Adrenal gland (tissue), 5 donors: ENCODE measurements around the gene FAM131A.

Source experiments
- CTCF ChIP-seq, 6 experiments: fragments of 450-650 bp in 4 of 6; fragments of 200-600 bp in 2 of 6; sonication (generic) in 1 of 6; IDR thresholded peaks; 1 replicate in 5 of 6; 2 replicates in 1 of 6; pipeline versions ENCODE4 v1.5.1 to v1.8.0; 2016 to 2021; ENCODE audit warnings: antibody characterized with exemption in 6 of 6, mild to moderate bottlenecking in 2 of 6, moderate library complexity in 1 of 6
- POLR2A ChIP-seq, 2 donors: fragments of 450-650 bp; IDR thresholded peaks; one replicate each; pipeline ENCODE4 v1.6.1; 2017; ENCODE audit warnings: antibody characterized with exemption in 2 of 2, mild to moderate bottlenecking in 2 of 2, moderate library complexity in 1 of 2
- donor health status: DM: no; HTN: no; CAD: no.

GRCh38 chr3:184357248-184358123 lies 20.1 kb downstream of the FAM131A start:
- TF ChIP-seq CTCF (IDR thresholded peaks at IDR 0.05) (no peak), POLR2A (IDR thresholded peaks at IDR 0.05) (no peak)
